Panc1 (cell line): ENCODE measurements around the gene APBB1.

ENCODE experiments used
- POLR2AphosphoS5 ChIP-seq: IDR thresholded peaks from 2 replicates; pipeline ENCODE4 v1.6.1; 2012; ENCODE audit warnings: mild to moderate bottlenecking, low read depth, low read length, moderate library complexity
- TF ChIP-seq, protein P1 (sequence below): fragments of 450-650 bp; IDR thresholded peaks from 2 replicates; pipeline ENCODE4 v1.5.1; 2017; ENCODE audit warnings: mild to moderate bottlenecking
- TF ChIP-seq, protein P2 (sequence below), 2 experiments: IDR thresholded peaks; 2 replicates each; pipeline ENCODE4 v1.6.1; 2011 to 2012; ENCODE audit warnings: low read depth in 2 of 2, control low read depth in 1 of 2, low read length in 1 of 2, mild to moderate bottlenecking in 1 of 2, moderate library complexity in 1 of 2; ENCODE audit not compliant: insufficient read depth in 1 of 2

- TF ChIP-seq, protein P1, sequence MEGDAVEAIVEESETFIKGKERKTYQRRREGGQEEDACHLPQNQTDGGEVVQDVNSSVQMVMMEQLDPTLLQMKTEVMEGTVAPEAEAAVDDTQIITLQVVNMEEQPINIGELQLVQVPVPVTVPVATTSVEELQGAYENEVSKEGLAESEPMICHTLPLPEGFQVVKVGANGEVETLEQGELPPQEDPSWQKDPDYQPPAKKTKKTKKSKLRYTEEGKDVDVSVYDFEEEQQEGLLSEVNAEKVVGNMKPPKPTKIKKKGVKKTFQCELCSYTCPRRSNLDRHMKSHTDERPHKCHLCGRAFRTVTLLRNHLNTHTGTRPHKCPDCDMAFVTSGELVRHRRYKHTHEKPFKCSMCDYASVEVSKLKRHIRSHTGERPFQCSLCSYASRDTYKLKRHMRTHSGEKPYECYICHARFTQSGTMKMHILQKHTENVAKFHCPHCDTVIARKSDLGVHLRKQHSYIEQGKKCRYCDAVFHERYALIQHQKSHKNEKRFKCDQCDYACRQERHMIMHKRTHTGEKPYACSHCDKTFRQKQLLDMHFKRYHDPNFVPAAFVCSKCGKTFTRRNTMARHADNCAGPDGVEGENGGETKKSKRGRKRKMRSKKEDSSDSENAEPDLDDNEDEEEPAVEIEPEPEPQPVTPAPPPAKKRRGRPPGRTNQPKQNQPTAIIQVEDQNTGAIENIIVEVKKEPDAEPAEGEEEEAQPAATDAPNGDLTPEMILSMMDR = no peak
- no peak for TF ChIP-seq POLR2AphosphoS5
- TF ChIP-seq, protein P2, sequence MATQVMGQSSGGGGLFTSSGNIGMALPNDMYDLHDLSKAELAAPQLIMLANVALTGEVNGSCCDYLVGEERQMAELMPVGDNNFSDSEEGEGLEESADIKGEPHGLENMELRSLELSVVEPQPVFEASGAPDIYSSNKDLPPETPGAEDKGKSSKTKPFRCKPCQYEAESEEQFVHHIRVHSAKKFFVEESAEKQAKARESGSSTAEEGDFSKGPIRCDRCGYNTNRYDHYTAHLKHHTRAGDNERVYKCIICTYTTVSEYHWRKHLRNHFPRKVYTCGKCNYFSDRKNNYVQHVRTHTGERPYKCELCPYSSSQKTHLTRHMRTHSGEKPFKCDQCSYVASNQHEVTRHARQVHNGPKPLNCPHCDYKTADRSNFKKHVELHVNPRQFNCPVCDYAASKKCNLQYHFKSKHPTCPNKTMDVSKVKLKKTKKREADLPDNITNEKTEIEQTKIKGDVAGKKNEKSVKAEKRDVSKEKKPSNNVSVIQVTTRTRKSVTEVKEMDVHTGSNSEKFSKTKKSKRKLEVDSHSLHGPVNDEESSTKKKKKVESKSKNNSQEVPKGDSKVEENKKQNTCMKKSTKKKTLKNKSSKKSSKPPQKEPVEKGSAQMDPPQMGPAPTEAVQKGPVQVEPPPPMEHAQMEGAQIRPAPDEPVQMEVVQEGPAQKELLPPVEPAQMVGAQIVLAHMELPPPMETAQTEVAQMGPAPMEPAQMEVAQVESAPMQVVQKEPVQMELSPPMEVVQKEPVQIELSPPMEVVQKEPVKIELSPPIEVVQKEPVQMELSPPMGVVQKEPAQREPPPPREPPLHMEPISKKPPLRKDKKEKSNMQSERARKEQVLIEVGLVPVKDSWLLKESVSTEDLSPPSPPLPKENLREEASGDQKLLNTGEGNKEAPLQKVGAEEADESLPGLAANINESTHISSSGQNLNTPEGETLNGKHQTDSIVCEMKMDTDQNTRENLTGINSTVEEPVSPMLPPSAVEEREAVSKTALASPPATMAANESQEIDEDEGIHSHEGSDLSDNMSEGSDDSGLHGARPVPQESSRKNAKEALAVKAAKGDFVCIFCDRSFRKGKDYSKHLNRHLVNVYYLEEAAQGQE (IDR thresholded peaks at IDR 0.05; ENCODE audit: insufficient read depth in 1 of 2, low read depth in 2 of 2, low read length in 1 of 2) = no peak
Observed at GRCh38 chr11:6453152-6453551, 34.3 kb upstream of the APBB1 start.
